GM12878 (cell line): ENCODE results near the gene RAD51B. TPM values are rescaled to one million over a fixed set of nuclear protein-coding genes. Genes with fewer than 3 reads are reported as not detected.

Source experiments
- BRCA1 ChIP-seq: IDR thresholded peaks from 2 replicates; pipeline ENCODE4 v1.6.1; 2011; ENCODE audit warnings: low read depth, low read length, improper control_type of control experiment
- CBX3 ChIP-seq: fragments of 200-600 bp; sonication (generic); IDR thresholded peaks from 2 replicates; pipeline ENCODE4 v1.6.1; 2016; ENCODE audit warnings: low read depth, borderline replicate concordance
- E2F8 ChIP-seq: fragments of 450-650 bp; IDR thresholded peaks from 2 replicates; pipeline ENCODE4 v1.6.1; 2018; ENCODE audit warnings: mild to moderate bottlenecking, low read depth, moderate library complexity; ENCODE audit not compliant: partially characterized antibody
- LARP7 ChIP-seq: fragments of 450-650 bp; IDR thresholded peaks from 2 replicates; pipeline ENCODE4 v1.6.1; 2017; ENCODE audit warnings: mild to moderate bottlenecking
- NFXL1 ChIP-seq: fragments of 450-650 bp; IDR thresholded peaks from 2 replicates; pipeline ENCODE4 v1.6.1; 2017; ENCODE audit warnings: antibody characterized with exemption, mild to moderate bottlenecking, borderline replicate concordance
- PML ChIP-seq: IDR thresholded peaks from 2 replicates; pipeline ENCODE4 v1.6.1; 2012; ENCODE audit warnings: low read length, inconsistent platforms
- POU2F2 ChIP-seq: IDR thresholded peaks from 3 replicates; pipeline ENCODE4 v1.6.1; 2011; ENCODE audit warnings: low read depth, mild to moderate bottlenecking, low read length, borderline replicate concordance
- RB1 ChIP-seq: fragments of 450-650 bp; formaldehyde crosslinking; IDR thresholded peaks from 2 replicates; pipeline ENCODE4 v1.6.1; 2017; ENCODE audit warnings: mild to moderate bottlenecking, borderline replicate concordance
- SIX5 ChIP-seq: IDR thresholded peaks from 2 replicates; pipeline ENCODE4 v1.6.1; 2011; ENCODE audit warnings: mild to moderate bottlenecking, low read depth, low read length, moderate library complexity; ENCODE audit not compliant: severe bottlenecking
- SKIL ChIP-seq: fragments of 450-650 bp; IDR thresholded peaks from 2 replicates; pipeline ENCODE4 v1.6.1; 2017; ENCODE audit warnings: mild to moderate bottlenecking, low read depth, inconsistent platforms; ENCODE audit not compliant: poor library complexity, severe bottlenecking
- SPI1 ChIP-seq: IDR thresholded peaks from 2 replicates; pipeline ENCODE4 v1.6.1; 2011; ENCODE audit warnings: low read depth, mild to moderate bottlenecking, low read length, moderate library complexity, borderline replicate concordance; ENCODE audit not compliant: insufficient read depth
- USF1 ChIP-seq: IDR thresholded peaks from 2 replicates; pipeline ENCODE4 v1.6.1; 2011; ENCODE audit warnings: borderline replicate concordance, low read depth, mild to moderate bottlenecking, moderate library complexity, mixed read lengths, low read length; ENCODE audit not compliant: insufficient read depth; ENCODE audit errors: extremely low read length
- ZNF592 ChIP-seq: fragments of 450-650 bp; IDR thresholded peaks from 2 replicates; pipeline ENCODE4 v1.6.1; 2017; ENCODE audit warnings: mild to moderate bottlenecking, moderate library complexity
- ZNF687 ChIP-seq: fragments of 450-650 bp; IDR thresholded peaks from 2 replicates; pipeline ENCODE4 v1.6.1; 2017; ENCODE audit warnings: mild to moderate bottlenecking, moderate library complexity
- polyA plus RNA-seq, 11 experiments: library from polyadenylated mRNA; depleted of rRNA in 4 of 11; unstranded in 6 of 11; stranded (reverse) in 5 of 11; fragments of >200 nt; fragmentation: Nextera tagmentation in 4 of 11; fragmentation: Illumina TruSeq in 1 of 11; extraction: Ambion mirVana in 4 of 11; extraction: Trizol in 1 of 11; gene quantifications; 1 replicate in 1 of 11; 2 replicates in 10 of 11; pipeline versions ENCODE4 v1.2.1 to v1.2.3, GENCODE V29; 2011 to 2016; ENCODE audit warnings: inconsistent platforms in 2 of 11, missing spikeins in 2 of 11, low read depth in 1 of 11
- total RNA-seq, 4 experiments: library from RNA; depleted of rRNA in 3 of 4; stranded (reverse); fragments of >200 nt in 3 of 4; fragmentation: Illumina TruSeq in 1 of 4; extraction: Trizol in 1 of 4; gene quantifications; 2 replicates each; pipeline versions ENCODE4 v1.2.1 to v1.2.3, GENCODE V29; 2013 to 2021

RAD51B gene
- total and polyA plus RNA-seq, 10 of the 15 experiments (the other 5 are each of a cell fraction or from before 2014, with no cell fraction given) = 9.8 to 26.8 (median 21.3) TPM

- TF ChIP-seq E2F8 = no peak
- no peak; the same call in none of the 2 replicates for TF ChIP-seq ZNF687
- peak; percentile 56; the same call in 1 of the 2 replicates for TF ChIP-seq PML
- no peak for TF ChIP-seq SIX5
- TF ChIP-seq NFXL1 = no peak
- TF ChIP-seq LARP7 = no peak
- TF ChIP-seq SKIL = peak; percentile 50
- TF ChIP-seq POU2F2 = no peak
- no peak for TF ChIP-seq CBX3
- TF ChIP-seq SPI1 = no peak
- TF ChIP-seq USF1 = no peak
- TF ChIP-seq ZNF592 = no peak
- TF ChIP-seq RB1 = no peak
- TF ChIP-seq BRCA1 = no peak
Observed at GRCh38 chr14:68506645-68507419, 687.3 kb downstream of the RAD51B start (continued).
